Measurements from ENCODE around the gene ALDH2.

The ALDH2 gene

DNA sequence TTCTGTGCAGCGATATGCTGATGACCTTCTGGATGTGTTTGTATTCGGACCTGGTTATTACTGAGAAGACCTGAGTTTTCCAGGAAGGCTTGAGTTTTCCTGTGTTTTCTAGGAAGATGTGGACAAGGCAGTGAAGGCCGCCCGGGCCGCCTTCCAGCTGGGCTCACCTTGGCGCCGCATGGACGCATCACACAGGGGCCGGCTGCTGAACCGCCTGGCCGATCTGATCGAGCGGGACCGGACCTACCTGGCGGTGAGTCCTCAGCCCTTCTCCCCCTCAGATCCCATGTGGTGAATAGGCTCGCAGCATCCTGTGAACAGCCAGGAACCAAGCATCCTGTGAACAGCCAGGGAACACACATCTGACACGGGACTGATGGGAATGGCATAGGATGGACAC is 16.3 kb downstream of the ALDH2 start:
- no peak for FAIRE-seq
- TF ChIP-seq POLR2A (IDR thresholded peaks at IDR 0.05; ENCODE audit: low read depth, low read length) (no peak), POLR2AphosphoS5 (IDR thresholded peaks at IDR 0.05; ENCODE audit: low read depth, low read length) (no peak), SPI1 (IDR thresholded peaks at IDR 0.05; ENCODE audit: low read depth, low read length) (no peak), POU2F2 (IDR thresholded peaks at IDR 0.05; ENCODE audit: low read depth, low read length) (no peak), TAF1 (IDR thresholded peaks at IDR 0.05; ENCODE audit: low read depth, low read length) (no peak), PAX5 (IDR thresholded peaks at IDR 0.05; ENCODE audit: insufficient read depth, low read length, severe bottlenecking) (no peak)

DNA sequence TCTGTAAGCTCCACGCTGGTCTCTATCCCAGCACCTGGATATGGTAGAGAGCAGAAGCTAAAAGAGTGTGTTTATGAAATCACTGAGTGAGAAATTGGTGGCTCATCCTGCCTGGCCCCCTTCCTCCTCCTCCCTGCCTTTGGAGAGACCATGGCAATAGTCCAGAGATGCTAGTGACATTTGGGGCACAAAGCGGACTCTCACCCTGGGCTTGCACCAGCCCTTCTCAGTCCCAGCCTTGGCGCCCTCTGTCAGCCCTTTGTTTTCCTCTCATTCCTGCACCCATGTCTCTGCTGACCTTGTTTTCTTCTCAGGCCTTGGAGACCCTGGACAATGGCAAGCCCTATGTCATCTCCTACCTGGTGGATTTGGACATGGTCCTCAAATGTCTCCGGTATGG is 18.2 kb downstream of the ALDH2 start:
- FAIRE-seq (no peak), DNase-seq (ENCODE audit: insufficient read length, low spot score) (no peak)
- no peak for TF ChIP-seq POU2F2 (IDR thresholded peaks at IDR 0.05; ENCODE audit: low read depth, low read length)
- no peak for TF ChIP-seq TAF1 (IDR thresholded peaks at IDR 0.05; ENCODE audit: low read depth, low read length)
- TF ChIP-seq PAX5 (IDR thresholded peaks at IDR 0.05; ENCODE audit: insufficient read depth, low read length, severe bottlenecking), result no peak
- no peak for TF ChIP-seq POLR2A (IDR thresholded peaks at IDR 0.05; ENCODE audit: low read depth, low read length)
- no peak for TF ChIP-seq SPI1 (IDR thresholded peaks at IDR 0.05; ENCODE audit: low read depth, low read length)
- no peak for TF ChIP-seq POLR2AphosphoS5 (IDR thresholded peaks at IDR 0.05; ENCODE audit: low read depth, low read length)

More for the DNA sequence above, 16.3 kb downstream of the ALDH2 start:
- no peak for DNase-seq (ENCODE audit: insufficient read length, low spot score)

DNA sequence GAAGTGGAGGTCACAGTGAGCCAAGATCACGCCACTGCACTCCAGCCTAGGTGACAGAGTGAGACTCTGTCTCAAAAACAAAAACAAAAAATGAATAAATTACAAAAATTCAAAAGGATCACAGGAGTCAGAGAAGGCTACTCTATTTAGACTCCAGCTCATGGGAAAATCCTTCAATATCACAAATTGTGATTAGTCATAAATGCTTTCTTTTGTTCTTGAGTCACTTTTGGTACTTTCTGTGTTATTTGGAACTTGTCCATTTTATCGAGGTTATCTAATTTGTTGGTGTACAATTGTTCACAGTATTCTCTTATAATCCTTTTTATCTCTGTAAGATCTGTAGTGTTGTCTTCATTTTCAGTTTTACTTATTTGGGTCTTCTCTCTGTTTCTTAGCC is 18.9 kb downstream of the ALDH2 start:
- DNase-seq (ENCODE audit: insufficient read length, low spot score) (no peak), FAIRE-seq (no peak)
- TF ChIP-seq PAX5 (IDR thresholded peaks at IDR 0.05; ENCODE audit: insufficient read depth, low read length, severe bottlenecking), result no peak
- TF ChIP-seq POLR2A (IDR thresholded peaks at IDR 0.05; ENCODE audit: low read depth, low read length), result no peak
- TF ChIP-seq POU2F2 (IDR thresholded peaks at IDR 0.05; ENCODE audit: low read depth, low read length), result no peak
- TF ChIP-seq TAF1 (IDR thresholded peaks at IDR 0.05; ENCODE audit: low read depth, low read length), result no peak
- no peak for TF ChIP-seq POLR2AphosphoS5 (IDR thresholded peaks at IDR 0.05; ENCODE audit: low read depth, low read length)
- no peak for TF ChIP-seq SPI1 (IDR thresholded peaks at IDR 0.05; ENCODE audit: low read depth, low read length)

DNA sequence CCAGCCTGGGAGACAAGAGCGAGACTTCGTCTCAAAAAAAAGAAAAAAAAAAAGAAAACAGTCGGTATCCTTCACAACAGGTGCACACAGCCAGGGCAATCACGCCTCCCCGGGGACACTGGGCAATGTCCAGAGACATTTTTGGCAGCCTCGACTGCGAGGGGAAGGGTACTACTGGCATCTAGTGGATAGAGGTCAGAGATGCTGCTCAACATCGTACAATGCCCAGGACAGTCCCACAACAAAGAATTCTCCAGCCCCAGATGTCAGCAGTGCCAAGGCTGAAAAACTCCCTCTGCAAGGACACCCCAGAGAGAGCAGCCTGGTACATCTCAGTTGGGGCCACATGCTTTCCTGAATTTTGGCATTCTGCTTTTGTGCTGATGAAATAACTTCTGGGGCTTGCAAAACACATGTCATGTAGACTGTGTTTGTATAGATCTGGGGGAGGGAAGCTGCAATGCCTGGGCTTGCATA is 21.5 kb downstream of the ALDH2 start:
- DNase-seq (ENCODE audit: insufficient read length, low spot score) (no peak), FAIRE-seq (no peak)
- no peak for TF ChIP-seq POLR2A (IDR thresholded peaks at IDR 0.05; ENCODE audit: low read depth, low read length)
- no peak for TF ChIP-seq POU2F2 (IDR thresholded peaks at IDR 0.05; ENCODE audit: low read depth, low read length)
- TF ChIP-seq PAX5 (IDR thresholded peaks at IDR 0.05; ENCODE audit: insufficient read depth, low read length, severe bottlenecking), result no peak
- TF ChIP-seq TAF1 (IDR thresholded peaks at IDR 0.05; ENCODE audit: low read depth, low read length), result no peak
- no peak for TF ChIP-seq SPI1 (IDR thresholded peaks at IDR 0.05; ENCODE audit: low read depth, low read length)
- TF ChIP-seq POLR2AphosphoS5 (IDR thresholded peaks at IDR 0.05; ENCODE audit: low read depth, low read length), result no peak

DNA sequence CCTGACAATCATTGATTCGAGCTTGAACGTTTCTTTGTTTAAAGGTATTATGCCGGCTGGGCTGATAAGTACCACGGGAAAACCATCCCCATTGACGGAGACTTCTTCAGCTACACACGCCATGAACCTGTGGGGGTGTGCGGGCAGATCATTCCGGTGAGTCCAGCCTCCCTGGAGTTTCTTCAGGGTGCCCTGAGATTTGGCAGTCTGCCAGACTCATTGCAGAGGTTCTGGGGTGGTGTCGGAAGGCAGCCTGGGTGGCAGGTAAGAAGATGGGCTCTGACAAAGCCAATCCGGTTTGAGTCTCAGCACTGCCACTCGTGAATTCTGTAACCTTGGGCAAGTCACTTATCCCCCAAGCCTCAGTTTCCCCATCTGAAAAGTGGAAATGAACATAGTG is 23.0 kb downstream of the ALDH2 start:
- DNase-seq (ENCODE audit: insufficient read length, low spot score), result no peak
- TF ChIP-seq PAX5 (IDR thresholded peaks at IDR 0.05; ENCODE audit: insufficient read depth, low read length, severe bottlenecking), result no peak
- TF ChIP-seq SPI1 (IDR thresholded peaks at IDR 0.05; ENCODE audit: low read depth, low read length), result no peak
- TF ChIP-seq POU2F2 (IDR thresholded peaks at IDR 0.05; ENCODE audit: low read depth, low read length), result no peak
- TF ChIP-seq POLR2A (IDR thresholded peaks at IDR 0.05; ENCODE audit: low read depth, low read length), result no peak
- no peak for TF ChIP-seq TAF1 (IDR thresholded peaks at IDR 0.05; ENCODE audit: low read depth, low read length)
- no peak for TF ChIP-seq POLR2AphosphoS5 (IDR thresholded peaks at IDR 0.05; ENCODE audit: low read depth, low read length)
- FAIRE-seq, result no peak

DNA sequence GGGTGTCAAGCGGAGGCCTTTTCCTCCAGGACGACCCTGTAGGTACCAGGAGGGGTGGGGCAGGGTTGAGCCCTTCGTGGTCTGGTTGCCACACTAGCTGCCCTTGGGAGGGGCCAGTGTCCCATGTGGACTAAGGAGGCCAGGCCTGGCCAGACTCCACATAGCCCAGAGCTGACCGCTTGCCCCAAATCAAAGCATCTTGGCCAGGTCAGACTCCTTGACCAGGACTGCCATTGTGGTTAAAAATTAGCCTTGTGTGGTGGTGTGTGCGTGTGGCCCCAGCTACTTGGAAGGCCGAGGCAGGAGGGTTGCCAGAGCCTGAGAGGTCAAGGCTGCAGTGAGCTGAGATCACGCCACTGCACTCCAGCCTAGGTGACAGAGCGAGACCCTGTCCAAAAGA is 24.8 kb downstream of the ALDH2 start:
- no peak for FAIRE-seq
- no peak for DNase-seq (ENCODE audit: insufficient read length, low spot score)
- TF ChIP-seq POLR2A (IDR thresholded peaks at IDR 0.05; ENCODE audit: low read depth, low read length) (no peak), TAF1 (IDR thresholded peaks at IDR 0.05; ENCODE audit: low read depth, low read length) (no peak), POLR2AphosphoS5 (IDR thresholded peaks at IDR 0.05; ENCODE audit: low read depth, low read length) (no peak), POU2F2 (IDR thresholded peaks at IDR 0.05; ENCODE audit: low read depth, low read length) (no peak), PAX5 (IDR thresholded peaks at IDR 0.05; ENCODE audit: insufficient read depth, low read length, severe bottlenecking) (no peak), SPI1 (IDR thresholded peaks at IDR 0.05; ENCODE audit: low read depth, low read length) (no peak)

DNA sequence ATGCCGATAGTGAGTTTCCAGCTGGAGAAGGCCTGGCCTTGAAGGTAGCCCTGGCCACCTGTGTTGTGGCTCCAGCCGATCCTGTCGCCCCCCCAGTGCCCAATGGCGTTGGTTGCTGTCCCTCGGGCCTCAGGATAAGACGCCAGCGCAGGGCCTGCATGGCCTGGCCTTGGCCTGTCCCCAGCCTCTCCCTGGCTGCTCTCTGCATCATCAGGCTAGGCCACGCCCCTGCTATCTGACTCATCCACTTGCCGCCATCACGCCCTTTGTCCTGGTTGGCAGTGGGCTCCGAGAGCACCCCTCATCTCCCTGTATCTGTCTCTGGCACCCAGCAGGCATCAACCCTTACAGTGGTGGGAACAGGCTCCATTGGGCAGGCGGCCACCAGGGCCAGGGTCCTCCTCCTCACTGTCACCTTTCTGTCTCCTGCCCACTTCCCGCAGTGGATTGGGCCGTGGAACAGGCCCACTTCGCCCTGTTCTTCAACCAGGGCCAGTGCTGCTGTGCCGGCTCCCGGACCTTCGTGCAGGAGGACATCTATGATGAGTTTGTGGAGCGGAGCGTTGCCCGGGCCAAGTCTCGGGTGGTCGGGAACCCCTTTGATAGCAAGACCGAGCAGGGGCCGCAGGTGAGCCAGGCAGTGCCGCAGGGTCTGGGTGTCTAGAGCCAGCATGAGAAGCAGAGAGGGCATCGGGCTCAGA is 25.6 kb downstream of the ALDH2 start:
- FAIRE-seq, result no peak
- TF ChIP-seq POLR2A (IDR thresholded peaks at IDR 0.05; ENCODE audit: low read depth, low read length) (no peak), PAX5 (IDR thresholded peaks at IDR 0.05; ENCODE audit: insufficient read depth, low read length, severe bottlenecking) (no peak), POLR2AphosphoS5 (IDR thresholded peaks at IDR 0.05; ENCODE audit: low read depth, low read length) (no peak), SPI1 (IDR thresholded peaks at IDR 0.05; ENCODE audit: low read depth, low read length) (no peak), POU2F2 (IDR thresholded peaks at IDR 0.05; ENCODE audit: low read depth, low read length) (no peak), TAF1 (IDR thresholded peaks at IDR 0.05; ENCODE audit: low read depth, low read length) (no peak)
- no peak for DNase-seq (ENCODE audit: insufficient read length, low spot score)

DNA sequence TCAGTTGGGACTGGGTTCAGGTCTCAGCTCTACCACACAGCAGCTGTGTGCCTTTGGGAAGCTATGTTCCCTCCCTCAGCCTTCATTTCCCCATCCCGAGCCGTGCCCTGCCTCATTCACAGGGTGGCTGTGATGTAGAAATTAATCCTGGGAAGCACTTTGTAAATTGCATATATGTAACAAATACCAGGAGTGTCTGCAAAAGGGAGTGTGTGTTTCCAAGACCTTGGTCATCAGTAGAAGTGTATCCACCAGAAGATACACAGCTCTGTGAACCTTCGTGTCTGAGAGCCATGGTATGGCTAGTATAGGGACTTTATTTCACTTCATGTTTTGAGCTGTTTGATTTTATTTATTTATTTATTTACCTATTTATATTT is 26.1 kb downstream of the ALDH2 start:
- FAIRE-seq (no peak), DNase-seq (ENCODE audit: insufficient read length, low spot score) (no peak)
- TF ChIP-seq SPI1 (IDR thresholded peaks at IDR 0.05; ENCODE audit: low read depth, low read length) (no peak), POU2F2 (IDR thresholded peaks at IDR 0.05; ENCODE audit: low read depth, low read length) (no peak), TAF1 (IDR thresholded peaks at IDR 0.05; ENCODE audit: low read depth, low read length) (no peak), POLR2A (IDR thresholded peaks at IDR 0.05; ENCODE audit: low read depth, low read length) (no peak), PAX5 (IDR thresholded peaks at IDR 0.05; ENCODE audit: insufficient read depth, low read length, severe bottlenecking) (no peak)

DNA sequence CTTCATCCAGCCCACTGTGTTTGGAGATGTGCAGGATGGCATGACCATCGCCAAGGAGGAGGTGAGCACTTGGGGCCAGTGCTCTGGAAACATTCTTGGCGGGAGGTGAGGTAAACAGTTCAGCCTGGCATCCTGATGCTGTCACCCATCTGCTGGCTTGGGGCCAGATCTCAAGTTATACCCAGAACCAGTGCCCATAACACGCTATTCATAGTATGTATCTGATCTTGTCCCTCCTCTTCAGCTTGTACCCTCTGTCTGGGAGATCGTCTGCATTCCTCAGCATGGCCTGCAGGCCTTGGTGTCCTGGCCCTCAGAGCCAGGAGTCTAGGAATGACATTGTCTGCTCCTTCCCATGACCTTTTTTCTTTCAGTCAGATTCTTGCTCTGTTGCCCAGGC is 31.4 kb downstream of the ALDH2 start:
- DNase-seq (ENCODE audit: insufficient read length, low spot score) (no peak), FAIRE-seq (no peak)
- TF ChIP-seq POLR2AphosphoS5 (IDR thresholded peaks at IDR 0.05; ENCODE audit: low read depth, low read length) (no peak), POU2F2 (IDR thresholded peaks at IDR 0.05; ENCODE audit: low read depth, low read length) (no peak), POLR2A (IDR thresholded peaks at IDR 0.05; ENCODE audit: low read depth, low read length) (no peak), SPI1 (IDR thresholded peaks at IDR 0.05; ENCODE audit: low read depth, low read length) (no peak), PAX5 (IDR thresholded peaks at IDR 0.05; ENCODE audit: insufficient read depth, low read length, severe bottlenecking) (no peak), TAF1 (IDR thresholded peaks at IDR 0.05; ENCODE audit: low read depth, low read length) (no peak)

Data from GM12891 (cell line).